NOMO-1 treated with DMSO at 0.1 percent for 48 hours (cell line): ENCODE results near the gene ZNF423.

ENCODE experiments used
- DNase-seq: peaks from one replicate; lab custom pipeline; 2025; ENCODE audit not compliant: unreplicated experiment; lab: John Stamatoyannopoulos, UW

ZNF423 gene

DNA sequence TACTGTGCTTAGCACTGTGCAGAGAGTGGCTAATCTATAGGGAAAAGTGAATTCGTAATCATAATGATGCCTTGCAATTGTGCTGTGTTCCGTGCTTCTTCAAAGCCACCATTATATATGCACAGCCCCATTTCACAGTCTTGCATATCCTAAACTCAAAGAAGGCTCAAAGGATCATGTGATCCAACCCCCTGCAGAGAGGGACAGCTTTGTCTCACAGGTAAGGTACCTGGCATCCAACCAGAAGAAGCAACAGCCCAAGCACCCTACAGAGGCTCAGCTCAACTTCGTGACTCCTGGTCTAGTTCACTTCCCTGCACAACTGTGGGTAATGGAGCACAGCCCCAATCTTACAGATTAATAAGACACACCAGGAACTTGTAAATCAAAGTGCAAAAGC is 124.0 kb downstream of the ZNF423 start:
- DNase-seq = no peak

DNA sequence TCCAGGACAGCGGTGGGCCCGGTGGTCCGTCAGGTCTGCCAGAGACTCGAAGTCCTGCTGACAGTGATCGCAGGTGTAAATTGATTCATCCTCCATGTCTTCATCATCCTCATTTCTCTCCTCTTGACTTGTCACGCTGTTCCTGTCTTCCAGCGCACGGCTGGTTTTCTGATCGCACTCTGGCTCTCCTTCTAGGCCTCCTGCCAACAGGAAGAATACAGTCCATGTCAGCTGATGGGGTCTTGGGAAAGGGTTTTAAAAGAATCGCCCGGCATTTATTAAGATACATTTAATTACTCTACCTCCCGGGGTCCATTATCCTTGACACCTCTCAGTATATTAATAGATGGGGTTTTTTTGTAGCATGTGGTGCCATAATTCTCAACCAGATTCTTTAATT is 125.1 kb downstream of the ZNF423 start:
- DNase-seq = no peak

DNA sequence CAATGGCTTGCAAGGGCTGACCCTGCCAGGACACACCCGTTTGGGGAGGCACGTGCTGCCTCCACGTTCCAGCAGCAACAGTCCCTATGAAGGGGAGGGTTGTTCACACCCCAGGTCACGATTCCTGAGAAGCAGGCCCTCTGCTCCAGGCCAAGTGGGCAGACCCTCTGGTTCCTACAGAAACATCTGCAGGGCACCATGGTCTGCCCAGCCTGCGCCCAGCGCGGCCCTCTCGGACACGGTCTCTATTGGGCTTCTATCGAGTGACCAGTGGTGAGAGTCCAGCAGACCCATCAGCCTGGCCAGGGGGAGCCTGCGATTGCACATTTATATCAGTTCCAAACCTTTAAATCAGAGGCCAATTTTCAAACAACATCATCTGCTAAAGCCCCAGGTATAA is 128.3 kb downstream of the ZNF423 start:
- DNase-seq = no peak

DNA sequence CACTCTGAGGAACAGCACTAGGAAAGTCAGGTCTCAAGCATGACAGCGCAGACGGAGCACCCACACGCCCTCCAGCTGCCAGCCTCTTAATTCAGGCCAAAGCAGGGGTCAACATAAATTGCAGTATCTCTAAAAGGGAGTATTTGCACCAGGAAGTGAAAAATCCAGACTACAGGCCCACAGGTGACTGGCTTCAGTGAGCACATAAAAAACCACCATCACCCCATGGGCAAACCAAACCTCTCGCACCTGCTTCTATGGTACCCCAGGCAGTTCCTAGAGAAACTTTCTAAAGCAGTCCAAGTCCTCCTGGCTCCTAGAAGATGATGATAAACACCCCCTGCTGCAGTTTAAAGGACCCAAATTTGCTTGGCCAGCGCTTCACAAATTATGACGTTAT is 129.8 kb downstream of the ZNF423 start:
- no peak for DNase-seq

DNA sequence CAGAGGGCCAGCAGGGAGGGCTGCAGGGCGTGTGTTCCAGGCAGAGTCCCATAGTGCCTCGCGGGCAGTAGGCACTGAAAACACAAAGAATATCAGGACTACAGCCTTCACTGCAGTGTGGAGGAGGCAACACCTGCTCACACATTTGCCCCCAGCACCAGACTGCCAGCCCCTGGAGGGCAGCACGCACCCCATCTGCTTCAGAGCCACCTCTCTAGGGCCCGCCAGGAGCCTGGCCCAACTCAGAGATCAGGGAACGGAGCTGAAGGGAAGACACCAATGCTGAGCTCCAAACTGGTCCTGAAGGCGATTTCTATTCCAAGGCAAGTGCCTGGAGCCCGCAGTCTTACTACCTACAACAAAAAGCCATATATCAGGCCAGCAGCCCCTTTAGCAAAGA is 130.3 kb downstream of the ZNF423 start:
- no peak for DNase-seq

DNA sequence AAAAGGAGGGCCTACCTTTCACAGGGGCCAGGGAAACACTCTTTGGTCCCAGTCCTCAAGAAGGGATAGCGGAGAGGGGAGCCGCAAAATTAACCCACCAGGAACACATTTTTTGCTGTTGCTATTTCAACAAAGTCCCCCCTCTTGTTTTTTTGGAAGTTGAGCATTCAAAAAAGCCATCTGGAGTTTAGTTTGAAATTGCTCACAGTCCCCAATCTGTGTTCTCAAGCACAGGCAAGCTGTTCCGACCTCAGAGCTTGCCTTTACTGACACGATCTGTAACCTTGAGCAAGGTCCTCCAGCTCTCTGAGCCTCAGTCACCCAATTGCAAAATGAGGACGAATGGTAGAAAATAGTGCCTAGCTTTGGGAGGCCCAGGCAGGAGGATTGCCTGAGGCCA is 131.1 kb downstream of the ZNF423 start:
- no peak for DNase-seq

DNA sequence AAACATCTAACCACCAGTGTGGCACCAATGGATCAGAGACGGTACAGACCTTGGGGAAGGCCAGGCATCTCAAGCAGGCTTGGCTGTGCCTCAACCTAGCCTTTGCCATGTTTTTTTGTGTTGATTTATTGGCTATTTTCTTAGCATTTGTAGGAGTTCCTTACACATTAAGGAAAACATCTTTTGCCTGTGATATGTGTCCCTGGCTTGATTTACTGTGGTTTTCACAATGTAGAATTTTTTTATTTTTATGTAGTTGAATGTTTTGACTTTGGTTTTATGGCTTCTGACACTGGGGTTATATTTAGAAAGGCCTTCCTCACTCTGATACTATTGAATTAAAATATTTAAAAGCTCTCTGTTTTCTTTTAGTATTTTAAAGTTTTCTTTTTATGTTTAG is 132.6 kb downstream of the ZNF423 start:
- no peak for DNase-seq

DNA sequence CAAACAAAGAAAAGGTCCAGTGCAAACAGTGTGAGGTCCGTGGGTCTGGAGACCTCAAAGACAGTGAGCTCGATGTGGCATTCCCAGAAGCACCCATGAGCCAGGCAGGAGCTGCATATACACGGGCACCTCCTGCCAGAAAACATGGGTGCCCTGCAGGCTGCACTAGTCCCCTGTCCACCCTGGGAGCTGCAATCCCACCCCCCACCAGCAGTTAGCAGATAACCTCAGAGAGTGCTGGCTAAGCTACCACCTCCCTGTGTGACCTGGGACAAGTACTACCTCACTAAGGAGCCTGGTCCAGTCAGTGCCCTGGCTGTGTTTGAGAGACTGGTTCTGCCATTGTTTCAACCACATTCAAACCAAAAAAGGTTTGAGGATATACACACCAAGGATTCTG is 135.7 kb downstream of the ZNF423 start:
- DNase-seq = no peak

DNA sequence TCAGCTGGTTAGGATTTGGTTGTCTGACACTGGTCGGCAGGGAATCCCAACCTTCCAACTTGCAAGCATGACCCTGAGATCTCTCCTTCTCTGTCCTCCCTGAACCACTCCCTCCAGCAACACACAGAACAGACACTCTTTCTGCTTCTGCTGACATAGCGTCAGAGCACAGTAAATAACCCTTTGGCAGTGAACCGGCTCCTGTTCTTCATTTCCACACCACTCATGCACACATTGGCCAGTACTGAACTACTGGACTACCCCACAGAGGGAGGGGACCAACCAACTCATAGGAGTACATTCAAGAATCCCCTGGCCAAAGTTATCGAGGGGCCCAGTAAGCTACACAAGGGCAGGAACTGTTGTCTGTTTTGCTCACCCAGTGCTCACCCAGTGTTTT is 138.2 kb downstream of the ZNF423 start:
- DNase-seq = no peak

DNA sequence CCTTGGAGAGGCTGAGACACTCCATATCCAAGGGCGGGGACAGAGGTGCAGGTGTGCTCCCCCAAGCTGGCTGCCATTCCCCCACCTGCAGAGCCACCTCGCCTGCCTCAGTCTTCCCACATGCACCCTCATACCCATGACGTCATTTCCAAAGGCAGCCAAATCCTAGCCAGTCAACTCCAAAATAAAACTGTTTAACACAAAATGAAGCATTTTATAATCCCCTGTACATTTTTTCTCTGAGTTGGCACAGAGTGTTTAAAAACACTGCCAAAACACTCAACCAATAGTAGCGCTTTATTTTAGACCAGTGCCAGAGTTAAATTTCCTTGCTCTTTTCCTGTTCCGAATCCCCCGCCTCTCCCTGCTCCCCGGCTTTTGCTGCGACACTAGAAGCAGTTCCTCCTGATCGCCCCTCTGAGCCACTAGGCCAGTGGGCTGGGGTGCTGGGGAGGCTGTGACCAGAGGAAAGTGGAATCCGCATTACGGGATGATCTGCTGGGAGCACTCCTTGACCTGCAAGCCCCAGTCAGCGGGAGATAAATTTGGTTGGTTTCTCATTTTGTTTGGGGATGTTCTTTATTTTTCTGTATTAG is 139.5 kb downstream of the ZNF423 start:
- no peak for DNase-seq

DNA sequence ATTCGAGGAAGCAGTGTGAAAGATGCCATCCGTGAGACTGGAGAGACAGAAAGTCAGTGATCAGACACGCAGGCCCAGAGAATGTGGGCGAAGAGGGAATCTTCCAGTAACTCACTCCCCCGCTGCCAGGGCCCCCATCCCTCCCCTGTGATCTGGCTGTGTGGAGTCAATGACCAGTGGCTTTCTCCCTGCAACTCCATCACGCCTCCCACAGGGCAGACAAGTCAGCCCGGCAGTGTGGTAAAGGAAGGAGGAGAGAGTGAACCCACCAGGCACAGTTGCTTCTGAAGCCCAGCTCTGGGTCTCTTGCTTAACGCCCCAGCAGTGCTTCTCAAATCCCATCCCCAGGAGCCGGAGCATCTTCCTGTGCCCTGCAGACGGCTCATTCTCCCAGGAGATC is 142.1 kb downstream of the ZNF423 start:
- no peak for DNase-seq

DNA sequence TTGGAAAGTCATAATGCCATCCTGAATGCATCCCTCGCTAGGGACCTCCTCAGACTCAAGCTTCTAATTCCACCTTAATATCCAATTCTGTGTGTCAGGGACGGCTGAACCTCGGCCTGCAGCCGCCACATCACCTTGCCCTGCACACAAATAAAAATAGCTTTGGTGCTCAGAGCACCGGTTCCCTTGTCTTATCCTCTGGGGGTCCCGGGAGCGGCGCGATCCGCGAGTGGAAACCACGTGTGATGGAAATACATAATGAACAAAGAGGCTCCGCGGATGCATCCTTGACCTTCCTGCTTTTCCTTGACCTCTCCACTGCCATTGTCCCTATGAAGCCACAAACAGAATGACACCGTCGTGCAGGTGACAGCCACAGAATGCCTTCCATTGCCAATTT is 143.4 kb downstream of the ZNF423 start:
- no peak for DNase-seq

DNA sequence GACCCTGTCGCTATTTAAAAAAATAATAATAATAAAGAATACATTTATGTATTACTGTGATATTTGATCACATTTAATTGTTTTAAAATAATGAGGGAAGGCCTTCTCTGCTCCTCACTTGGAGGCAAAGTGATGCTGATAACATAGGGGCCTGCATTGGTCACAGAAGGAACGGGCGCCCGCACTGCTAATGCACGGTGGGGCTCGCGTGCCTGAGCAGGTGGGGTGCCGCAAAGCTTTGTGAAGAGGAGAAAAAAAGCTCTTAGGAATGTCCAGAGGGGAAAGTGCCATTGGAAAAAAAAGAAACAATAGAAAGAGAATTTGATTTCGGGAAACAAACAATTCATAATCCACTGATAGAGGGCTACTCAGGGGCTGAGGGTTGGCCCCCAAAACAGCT is 143.8 kb downstream of the ZNF423 start:
- no peak for DNase-seq

DNA sequence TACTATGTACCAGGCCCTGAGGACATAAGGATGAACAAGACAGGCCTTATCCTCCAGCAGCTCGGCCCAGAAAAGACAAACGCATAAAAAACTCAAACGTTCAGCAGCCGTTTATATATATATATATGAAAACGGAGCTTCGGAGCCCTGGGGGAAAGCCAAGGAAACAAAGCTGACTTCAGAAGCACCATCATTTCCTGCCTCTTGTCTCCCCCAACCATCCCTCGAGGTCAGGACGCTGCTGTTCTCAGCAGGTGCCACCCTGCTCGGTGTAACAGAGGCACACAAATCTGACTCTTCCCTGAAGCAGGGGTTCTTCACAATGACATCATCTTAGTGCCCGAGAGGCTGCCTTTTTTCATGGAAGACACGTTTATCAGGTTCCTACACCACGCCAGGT is 146.9 kb downstream of the ZNF423 start:
- DNase-seq = no peak

DNA sequence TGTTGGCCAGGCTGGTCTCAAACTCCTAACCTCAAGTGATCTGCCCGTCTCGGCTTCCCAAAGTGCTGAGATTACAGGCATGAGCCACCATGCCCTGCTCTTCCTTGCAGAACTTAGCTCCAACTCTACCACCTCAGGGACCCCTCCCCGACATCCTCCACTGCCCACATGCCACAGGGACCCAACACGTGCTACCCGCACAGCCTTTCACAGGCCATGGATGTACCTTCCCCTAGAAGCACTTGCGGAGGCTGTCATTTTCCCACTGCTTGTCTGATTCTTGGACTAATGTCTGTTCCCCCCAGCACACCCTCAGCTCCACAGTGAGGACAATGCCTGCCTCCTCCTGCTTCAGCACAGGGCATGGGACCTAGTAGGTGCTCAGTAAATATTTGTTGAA is 147.4 kb downstream of the ZNF423 start:
- DNase-seq = no peak

DNA sequence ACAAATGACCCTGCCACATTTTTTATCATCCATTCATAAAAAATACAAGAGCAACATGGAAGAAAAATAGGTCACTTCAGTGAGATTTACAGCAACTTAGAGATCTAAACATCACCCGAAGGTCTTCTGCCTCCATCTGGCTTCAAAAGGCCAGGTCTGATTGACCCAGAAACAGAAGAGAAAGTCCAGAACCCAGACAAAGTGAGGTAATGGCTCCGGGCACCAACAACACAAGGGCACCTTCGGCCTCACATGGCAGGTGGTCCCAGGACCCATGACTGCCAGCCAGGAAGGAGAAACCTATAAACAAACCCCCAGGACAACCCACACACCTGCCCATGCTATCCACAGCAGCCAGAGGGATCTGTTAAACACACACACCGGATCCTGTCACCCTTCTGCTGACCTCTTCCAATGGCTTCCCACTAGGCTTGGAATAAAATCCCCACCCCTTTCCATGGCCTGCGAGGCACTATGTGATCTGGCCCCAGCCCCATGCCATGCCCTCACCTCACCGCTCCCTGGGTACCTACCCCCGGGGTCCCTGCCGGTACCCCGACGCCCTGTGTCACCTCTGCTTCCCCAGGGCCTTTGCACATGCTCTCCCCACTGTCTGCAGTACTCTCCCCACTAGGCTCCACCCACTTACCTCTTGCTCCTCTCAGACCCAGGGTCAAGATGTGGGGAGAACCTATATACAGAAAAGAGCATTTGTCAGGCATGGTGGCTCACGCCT is 149.1 kb downstream of the ZNF423 start:
- no peak for DNase-seq

DNA sequence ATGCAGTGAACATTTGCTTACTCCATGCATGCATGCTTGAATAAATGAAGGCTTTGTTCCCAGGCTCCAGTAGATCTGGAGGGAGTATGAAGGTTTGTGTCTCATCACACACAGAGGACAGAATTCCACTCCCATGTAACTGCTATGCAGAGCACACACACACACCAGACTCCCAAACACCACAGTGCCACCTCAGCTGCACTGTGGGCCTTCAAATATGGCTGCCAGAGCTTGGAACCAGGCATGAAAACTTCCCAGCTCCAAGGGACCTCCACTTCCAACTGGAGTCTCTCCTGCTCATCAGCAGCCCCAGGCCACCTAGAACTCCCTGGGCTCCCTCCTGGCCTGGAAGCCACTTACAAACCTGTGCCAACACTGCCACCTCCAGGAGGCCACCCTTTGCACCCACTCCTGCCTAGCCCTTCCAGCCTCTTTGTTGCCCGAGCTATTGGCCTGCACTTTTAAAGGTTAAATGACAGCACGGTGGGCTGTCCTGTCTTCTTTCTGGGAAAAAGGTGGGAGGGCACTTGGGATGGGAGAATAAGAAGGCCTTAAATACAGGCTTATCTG is 151.2 kb downstream of the ZNF423 start:
- no peak for DNase-seq

DNA sequence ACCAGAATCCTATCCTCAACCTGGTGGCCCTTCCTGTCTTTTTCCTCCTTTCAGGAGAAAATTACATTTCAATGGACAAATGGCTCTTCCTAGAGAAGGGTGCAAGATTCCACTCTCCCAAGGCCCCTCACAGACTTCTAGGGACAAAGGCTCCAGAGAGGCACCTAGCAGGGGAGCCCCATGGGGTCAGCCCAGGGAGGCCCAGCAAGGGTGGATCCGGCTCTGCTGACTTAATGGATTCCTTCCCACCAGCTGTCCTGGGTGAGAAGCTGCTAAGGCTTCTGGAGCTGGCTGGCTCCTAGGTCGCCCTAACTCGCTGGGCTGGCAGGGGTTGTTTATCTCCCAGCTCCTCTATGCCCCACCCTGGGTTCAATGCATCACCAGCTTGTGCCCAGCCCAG is 152.4 kb downstream of the ZNF423 start:
- DNase-seq = no peak

DNA sequence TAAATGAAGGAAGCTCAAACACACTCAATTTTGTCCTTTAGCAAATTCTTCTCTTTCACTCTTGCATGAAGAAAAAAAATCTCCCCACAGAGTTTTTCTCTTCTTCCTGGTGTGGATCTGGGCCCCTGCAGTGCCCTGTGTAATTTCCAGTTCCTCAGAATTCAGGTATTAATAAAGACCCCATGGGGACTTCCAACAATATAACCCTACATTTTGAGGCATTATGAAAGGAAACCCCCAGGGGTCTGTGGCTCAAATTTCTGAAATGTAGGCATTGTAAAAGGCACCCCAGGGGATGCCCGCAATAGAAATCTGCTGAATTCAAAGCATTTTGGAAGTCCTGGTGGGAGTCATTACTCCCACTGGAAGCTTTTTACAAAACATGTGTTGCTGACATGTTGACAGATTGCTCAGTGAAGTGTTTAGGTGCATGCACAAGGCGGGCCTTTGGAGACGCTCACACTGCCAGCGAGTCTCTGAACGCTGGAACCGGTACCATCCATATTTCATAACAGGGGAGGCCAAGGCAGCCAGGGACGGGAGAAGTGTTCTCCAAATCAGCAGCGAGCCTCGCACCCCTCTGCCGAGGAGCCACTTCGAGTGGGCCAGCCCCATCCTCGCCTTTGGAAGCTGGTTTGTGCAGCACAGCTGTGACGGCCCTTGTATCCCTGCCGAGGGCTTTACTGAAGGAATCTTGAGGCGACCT is 154.0 kb downstream of the ZNF423 start:
- no peak for DNase-seq

DNA sequence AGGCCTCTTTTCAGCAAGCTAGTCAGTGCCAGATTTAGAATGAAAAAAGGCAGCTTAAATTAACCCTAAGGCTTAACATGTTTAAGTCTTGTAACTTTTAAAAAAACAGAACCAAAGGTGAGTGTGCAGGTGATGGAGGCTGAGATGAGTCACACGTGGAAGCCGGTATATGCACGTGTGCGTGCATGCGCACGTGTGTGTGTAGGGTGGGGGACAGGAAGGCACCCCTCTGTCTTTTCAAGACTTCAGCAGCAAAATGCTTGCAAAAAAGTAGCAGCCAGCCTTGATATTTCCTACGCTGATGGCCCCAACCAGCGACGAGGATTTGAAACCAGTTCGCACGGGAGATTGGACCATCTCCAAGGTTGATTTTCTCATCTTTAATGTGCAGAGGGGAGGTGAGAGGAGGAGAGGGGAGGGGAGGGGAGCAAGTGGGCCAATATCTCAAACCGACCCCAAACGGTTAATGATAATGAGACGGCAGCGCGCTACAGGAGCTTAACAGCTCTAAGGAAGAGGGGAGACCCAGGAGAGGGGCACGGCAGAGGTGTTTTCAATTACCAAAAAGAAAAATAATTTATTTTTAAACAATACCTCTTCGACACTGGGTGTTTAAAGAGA is 154.7 kb downstream of the ZNF423 start:
- DNase-seq = no peak

DNA sequence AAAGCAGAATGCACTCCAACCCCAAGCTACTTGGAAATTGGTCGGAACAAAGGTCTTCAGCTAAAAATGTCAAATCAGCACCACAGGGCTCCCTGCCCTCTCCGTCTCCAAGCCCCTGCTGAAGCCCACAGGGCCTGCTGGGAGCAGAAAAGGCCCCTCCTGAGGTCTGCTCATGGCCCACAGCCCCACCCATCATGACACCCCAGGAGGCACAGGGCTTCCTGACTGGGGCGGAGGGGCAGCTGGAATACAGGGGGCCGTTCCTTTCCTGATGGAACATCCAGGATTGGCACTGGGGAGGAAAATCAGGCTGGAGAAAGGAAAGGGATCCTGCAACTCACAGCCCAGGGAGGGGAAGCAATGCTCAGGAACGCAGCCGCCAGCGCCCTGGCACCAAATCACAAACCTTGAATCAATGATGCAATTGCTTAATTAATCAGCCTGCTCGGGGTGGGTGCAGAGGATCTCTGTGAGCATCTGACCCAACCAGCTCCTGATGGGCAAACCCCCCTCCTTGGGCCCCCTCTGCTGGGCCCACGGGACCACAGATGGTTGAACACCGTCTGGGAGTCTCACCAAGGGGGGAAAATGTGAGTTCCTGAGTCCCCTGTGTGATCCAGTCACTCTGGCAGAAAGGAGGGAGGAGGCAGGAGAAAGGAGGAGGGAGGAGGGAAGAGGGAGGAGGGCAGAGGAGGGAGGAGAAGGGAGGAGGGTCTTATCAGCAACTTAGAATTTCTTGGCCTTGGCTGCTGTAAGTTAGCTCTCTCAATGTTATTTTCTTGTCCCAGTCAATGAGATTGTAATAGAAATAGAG is 155.5 kb downstream of the ZNF423 start:
- DNase-seq = no peak
